NCI-H1417 (cell line): ENCODE data around the gene DNM3.
"Not testable (repeated sequence)": the region's sequence is repeated elsewhere in the genome, so short reads cannot be mapped to it uniquely, and the experiment has no call there.

ENCODE experiments used
- DNase-seq, 3 experiments: peaks; one replicate each; lab custom pipeline; 2025; lab: John Stamatoyannopoulos, UW

DNM3 gene

DNA sequence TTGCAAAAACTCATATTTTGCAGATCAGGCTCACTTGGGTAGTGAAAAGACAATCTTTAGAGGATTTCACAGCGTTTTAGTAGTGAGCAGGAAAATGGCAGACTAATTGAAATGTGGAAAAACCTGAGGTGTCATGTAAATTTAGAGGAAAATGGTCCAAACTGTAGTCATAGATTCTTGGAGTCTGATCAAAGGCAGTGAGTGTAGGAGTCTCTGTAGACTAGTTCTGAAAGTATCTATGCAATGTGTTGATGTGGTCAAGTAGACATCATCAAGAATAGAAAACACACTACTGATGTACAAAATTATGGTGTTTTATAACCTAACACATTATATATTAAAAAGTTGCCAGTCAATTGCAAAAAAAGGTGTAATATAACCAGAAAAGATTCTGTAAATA is 436.0 kb downstream of the DNM3 start:
- no peak for DNase-seq

DNA sequence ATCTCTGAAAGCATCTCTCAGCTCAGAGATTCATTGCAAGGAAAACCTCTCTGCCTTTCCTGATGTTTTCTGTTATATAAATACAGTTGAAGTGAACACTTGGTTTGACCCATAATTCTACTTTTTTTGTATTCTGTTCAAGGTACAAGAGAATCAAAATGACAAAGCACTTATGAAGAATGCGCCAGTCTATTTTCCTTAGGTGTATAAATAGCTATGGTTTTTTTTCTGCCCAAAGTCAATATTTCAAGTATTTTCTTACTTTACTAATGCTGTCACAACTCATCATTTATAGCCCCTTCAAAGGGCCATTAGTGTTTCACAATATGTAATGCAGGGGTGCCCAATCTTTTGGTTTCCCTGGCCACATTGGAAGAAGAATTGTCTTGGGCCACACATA is 436.7 kb downstream of the DNM3 start:
- DNase-seq = no peak

DNA sequence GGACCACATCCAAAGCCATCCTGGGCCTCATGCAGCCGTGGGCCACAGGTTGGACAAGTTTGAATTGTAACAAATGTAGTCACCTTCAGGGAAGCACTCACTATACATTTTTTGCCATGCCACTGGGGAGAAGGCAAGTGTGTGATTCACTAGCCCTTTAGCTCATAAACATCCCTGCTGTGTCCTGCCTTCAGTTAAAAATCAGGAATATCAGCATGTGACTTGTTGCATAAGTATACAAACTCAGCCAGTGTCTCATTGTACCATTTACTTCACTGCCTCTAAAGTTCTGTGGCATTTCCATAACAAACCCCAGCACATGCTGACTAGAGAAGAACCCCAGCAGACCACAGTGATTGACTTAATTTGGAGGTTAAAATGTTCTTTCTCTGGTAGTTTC is 437.2 kb downstream of the DNM3 start:
- DNase-seq = no peak

DNA sequence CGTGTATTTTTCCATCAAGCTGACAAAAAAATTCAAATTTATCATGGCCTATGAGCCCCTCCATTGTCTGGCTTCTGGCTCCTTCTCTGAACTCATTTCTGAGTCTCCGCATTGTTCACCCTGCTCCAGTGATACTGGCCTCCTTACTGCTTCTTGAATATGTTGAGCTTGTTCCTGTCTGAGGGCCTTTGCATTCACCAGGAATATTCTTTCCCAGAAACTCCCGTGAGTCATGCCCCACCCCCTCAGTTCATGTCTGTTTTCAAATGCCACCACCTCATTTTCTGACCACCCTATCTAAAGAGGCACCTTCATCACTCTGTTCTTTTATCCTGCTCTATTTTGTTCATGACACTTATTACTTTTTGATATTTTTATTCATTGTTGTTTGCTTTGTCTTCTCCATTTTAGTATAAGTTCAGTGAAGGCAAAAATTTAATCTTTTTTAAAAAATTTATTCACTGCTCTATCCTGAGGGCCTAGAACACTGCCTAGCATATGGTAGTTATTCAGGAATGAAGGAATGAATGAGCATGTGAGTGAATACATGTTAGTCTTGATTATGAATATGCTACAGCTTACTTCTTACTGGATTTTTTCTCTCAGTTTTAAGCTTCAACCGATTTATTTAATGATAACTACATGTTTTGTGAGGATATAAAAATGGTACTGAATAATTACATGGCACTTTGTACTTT is 438.8 kb downstream of the DNM3 start:
- DNase-seq = no peak

DNA sequence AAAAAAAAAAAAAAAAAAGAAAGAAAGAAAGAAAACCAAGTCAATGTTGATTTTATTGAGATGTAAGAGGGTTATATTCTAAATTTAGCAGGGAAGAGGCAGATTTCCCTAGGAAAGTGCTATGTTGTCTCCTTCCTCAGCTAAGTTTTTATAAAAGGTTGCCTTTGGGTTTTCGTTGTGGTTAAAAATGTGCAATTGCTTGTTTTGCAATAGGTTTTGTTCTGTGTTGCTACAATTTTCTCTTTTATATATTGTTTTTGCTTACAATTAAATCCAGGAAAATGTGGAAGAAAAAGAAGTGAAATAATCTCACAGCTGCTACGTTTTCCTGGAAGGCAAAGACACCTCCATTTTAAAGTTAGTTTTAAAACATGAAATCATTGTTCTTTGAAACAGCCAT is 442.5 kb downstream of the DNM3 start:
- DNase-seq = no peak

DNA sequence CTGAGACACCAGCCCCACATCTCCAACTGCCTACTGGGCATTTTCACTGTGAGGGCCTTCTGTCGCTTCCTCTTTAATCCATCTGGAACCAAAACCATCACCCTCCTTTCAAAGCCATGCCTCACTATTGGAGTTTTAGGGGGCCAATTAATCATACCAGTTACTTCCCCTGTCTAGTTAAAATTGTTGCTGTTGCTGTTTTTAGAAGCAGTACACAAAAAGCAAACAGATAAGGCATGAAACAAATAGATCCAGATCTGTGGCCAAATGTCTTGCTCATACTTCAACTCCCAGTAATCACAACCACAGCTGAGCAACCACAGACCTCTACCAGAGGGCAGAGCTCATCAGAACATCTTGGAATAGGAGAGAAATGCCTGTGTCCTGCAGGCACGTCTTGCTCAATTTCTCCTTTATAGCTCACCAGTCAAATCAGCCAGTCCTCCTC is 445.4 kb downstream of the DNM3 start:
- DNase-seq = no peak

DNA sequence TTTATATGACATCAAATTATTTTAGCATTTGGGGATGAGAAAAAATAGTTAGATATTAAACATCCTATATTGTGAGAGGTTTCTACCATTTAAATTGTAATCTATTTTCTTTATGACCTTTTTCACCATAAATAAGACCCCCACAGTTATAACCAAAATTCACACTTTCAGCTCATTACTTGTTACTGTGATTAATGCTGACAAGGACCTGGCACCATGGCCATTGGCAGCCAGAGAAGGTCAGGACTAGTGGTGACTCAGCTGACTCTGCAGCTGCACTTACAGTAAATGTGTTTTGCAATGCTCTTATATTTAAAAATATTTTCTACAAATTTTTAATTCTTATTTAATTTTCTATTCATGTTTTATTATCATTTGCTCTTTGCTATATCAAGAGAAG is 445.9 kb downstream of the DNM3 start:
- DNase-seq = no peak

DNA sequence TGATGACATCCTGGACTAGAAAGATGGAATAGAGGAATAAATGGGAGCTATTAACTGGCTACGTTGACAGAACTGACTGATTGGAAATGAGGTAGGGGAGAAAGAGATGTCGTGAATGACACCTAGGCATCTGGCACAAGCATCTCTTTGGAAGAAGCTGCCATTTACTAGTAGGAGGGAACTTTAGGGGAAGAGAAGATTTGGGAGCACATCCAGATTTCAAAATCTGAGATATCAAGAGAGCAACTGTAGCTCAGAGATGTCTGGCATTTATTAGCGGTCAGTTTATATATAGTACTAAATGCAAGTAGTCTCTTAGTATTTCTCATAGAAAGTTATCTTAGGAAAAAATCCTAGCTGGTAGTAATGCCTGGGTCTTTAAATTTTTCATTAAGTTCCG is 447.3 kb downstream of the DNM3 start:
- no peak for DNase-seq

DNA sequence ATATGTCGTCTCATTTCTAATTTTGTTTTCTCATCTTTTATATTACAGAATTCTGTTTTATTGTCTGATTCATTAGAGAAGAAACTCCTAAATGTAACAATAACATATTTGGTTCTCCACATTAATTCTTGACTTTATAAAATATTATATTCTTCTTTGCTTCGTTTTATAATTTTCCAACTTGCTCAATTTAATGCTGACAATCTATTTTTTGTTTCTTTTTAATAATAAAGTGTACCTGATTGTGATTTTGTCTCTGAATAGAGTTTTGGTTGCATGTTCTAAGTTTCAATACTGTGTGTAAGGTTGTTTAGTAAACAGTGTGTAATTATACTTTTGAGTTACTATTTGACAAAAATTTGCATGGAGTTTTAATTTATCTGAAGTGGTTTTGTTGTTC is 448.1 kb downstream of the DNM3 start:
- DNase-seq = no peak

DNA sequence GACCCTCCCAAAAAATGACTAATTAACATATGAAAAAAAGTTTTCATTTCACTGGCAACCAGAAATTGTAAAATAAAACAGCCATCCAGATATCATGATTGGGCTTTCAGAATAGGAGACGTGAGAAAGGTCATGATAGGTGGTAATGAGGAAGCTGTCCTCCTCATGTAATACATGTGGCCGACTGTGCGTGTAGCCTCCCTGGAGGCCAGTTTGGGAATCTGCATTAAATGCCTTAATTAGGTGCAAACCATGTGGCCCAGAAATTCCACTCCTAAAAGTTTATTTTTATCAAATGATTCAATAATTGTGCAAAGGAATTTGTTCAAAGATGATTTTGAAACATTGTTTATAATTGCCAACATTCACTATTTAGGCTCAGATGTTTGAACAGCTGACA is 451.5 kb downstream of the DNM3 start:
- no peak for DNase-seq

DNA sequence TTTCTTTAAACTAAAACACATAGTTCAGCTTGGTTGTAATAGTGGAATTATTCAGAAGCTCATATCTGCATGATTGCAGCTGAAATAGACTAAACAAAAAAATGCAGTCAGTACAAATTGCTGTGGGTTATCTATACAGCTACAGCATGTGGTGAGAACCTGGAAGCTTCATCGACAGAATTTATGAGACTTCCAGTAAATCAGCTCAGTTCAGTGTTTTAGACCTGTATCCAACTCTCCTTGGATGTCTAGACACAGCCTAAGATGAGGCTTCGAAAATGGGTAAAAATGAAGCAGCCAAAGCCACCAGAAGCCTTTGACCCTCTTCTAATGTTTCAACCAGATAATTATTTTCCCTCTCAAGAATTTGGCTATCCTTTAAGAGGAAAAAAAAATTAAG is 452.1 kb downstream of the DNM3 start:
- no peak for DNase-seq

DNA sequence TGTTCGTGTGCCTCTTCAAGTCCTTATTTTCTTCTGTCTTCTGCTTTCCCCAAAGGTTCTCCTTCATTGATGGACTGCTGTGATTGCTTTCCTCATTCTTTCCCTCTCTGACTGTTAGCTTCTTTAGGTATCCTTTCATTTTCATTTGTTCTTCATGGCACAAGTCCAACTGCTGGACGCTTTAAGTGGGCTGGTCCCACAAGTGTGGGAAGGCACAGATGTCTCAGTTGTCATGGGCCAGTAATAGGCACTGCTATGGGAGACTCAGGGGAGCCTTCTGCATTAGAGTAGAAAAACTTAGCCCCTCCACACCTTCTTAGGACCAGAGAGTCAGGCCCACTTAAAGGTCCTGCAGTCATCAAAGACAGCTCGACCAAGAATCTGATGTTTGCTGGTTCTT is 456.8 kb downstream of the DNM3 start:
- DNase-seq = no peak

DNA sequence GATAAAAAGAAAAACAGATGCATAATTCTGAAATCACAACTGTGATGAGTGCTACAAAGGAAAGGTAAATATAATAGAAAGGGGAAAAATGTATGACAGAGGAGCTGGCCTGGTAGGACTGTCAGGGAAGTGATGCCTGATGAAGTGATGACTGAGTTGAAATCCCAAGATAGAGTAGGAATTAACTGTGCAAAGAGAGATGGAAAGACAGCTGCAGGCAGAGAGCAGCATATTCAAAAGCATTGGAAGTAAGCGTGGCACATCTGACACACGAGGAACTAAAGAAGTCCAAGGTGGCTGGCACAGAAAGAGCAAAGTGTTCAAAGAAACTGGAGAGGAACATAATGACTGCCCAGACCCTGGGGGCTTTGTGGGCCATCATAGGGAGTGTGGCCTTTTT is 457.6 kb downstream of the DNM3 start:
- DNase-seq = no peak

DNA sequence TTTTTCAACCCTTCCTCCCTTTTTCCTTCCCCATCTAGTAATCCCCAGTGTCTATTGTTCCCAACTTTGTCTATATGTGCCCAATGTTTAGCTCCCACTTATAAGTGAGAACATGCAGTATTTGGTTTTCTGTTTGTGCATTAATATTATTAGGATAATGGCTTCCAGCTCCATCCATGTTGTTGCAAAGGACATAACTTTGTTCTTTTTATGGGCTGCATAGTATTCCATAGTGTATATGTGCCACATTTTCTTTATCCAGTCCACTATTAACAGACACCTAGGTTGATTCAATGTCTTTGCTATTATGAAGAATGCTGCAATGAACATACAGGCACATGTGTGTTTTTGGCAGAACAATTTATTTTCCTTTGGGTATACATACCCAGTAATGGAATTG is 458.2 kb downstream of the DNM3 start:
- no peak for DNase-seq

DNA sequence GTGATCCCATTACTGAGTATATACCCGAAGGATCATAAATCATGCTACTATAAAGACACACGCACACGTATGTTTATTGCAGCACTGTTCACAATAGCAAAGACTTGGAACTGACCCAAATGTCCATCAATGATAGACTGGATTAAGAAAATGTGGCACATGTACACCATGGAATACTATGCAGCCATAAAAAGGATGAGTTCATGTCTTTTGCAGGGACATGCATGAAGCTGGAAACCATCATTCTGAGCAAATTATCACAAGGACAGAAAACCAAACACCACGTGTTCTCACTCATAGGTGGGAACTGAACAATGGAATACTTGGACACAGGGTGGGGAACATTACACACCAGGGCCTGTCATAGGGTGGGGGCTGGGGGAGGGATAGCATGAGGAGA is 466.2 kb downstream of the DNM3 start:
- DNase-seq = not testable (repeated sequence)

DNA sequence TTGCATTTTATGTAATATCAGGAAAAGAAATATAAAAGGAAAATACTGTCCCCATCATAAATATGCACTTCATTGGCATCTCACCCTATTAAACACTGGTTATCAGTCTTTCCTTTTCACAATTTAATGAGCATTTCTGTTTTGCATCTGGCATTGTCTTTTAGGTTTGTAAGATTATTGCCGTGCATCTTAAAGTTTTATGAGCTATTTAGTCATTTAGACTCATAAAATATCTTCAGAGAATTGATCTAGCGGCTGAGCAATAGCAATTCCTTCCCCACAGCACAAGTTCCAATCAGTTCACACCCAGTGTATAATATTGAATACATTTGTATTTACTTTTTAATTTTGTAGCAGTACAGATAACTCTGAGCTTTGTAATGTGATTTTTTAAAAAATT is 466.8 kb downstream of the DNM3 start:
- no peak for DNase-seq

DNA sequence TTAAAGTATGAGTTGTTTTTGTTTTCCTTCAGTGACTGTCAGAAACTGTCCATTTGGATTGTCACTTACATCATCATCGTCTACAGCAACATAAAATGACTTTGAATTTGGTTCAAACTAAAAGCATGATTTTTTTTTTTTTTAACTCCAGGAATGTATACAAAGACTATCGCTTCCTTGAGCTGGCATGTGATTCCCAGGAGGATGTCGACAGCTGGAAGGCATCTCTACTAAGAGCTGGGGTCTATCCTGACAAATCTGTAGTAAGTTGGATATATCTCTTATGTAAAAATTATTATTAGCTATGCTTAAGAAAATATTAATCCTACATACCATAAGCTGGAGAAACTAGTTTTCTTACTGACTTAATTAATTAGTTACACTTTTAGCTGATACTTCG is 467.3 kb downstream of the DNM3 start:
- DNase-seq = no peak

DNA sequence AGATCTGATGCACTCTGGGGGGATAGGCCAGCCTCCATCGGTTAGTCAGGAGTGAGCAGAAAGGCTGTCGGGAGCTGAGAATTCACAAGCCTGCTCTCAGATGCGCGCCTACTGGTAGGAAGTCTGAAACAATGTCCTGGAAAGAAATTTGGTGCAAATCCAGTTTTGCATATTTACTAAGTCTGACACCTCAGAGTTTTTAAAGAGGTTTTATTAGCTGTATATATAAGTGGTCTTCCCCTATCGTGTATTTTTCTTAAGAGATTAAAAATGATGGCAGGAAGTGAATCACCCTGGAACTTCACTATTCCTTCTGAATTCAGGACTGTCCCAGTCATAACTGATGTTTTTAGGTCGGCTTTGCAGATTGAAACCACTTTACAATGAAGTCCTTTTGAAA is 479.4 kb downstream of the DNM3 start:
- DNase-seq = no peak

DNA sequence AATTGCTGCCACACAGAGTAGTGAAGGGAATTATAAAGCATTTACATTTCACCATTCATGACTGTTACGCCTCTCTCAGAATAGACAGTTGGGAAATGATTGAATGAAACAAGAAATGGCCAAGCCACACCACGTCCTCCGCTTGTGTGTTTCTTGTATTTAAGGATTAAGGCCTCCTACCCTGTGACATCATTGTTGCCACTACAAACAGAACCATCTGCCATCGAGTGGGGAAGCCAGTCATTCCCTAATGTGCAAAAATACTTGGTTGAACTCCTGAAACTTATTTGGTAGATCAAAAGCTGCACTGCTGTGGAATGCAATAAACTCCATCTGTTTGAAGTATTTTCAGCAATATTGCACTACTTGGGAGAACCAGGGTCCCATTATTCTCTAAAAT is 480.2 kb downstream of the DNM3 start:
- DNase-seq = no peak

DNA sequence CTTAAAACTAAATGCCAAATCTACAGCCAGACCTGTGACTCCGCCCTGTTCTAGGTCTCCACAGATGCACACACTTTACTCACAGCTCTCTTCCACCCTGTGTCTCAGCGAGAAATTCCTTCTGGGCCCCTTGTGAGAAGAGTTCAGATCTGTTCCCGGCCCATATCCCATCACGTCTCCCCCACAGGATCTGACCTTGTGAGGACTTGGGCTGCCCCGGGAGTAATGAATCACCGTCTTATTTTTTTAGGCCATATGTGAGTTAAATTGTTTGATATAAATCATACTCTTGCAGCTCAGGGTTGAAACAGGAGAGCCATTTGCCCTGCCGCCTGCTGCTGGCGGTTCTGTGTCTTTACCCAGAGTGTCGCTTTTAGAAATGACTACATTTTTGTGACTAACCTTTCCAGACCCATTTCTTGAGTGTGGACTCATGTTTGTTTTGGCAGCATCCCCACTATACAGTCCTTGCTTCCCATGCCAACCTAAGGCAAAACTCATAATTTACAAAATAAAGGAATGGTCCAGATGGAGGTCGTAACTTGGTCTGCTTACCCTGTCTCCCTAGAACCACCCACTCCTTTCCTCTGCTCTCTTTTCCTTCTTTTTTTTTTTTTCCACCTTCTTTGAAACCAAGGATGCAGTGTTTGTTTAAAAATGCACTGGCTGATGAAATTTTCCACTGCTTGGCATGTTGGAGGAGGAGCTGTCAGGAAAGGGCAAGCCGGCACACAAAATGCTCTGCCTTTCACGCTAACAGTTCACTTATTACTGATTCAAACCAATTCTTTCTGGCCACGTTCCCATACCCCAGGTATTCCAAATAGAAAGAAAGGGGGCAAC is 481.1 kb downstream of the DNM3 start:
- DNase-seq = no peak

DNA sequence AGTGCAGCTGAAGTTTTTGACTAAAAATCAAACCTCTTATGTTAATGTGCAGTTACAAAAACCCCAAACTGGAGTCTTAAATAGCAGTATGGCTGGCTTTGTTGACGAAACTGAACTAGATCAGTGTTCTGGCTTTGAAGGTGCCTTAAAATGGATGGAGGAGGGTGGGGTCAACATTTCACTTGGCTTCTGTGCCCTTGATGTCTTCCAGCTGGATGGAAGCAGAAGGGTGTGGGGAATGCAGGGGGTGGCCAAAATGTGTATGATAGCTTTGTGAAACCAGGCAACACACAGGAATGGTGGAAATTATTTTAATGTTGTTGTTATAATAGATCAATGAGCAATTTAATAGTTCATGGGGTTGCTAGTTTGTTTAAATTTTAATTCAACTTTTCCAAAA is 482.4 kb downstream of the DNM3 start:
- no peak for DNase-seq

DNA sequence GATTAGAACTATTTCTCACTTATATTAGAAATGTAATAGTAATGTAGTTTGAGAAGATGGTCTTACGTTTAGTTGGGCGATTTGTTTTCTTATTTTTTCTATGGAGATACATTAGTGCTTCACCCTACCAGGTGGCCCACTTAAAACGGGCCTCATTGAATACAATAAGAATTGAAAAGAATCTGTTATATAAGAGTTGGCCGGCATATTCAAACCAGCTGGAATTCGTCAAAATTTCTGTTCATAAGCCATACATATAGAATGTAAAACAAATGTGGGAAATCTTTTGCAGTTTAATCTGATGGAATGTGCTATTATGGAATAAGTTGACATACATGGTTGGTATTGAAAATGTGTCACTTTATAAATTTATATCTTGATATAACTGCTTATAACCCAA is 482.8 kb downstream of the DNM3 start:
- DNase-seq = no peak

DNA sequence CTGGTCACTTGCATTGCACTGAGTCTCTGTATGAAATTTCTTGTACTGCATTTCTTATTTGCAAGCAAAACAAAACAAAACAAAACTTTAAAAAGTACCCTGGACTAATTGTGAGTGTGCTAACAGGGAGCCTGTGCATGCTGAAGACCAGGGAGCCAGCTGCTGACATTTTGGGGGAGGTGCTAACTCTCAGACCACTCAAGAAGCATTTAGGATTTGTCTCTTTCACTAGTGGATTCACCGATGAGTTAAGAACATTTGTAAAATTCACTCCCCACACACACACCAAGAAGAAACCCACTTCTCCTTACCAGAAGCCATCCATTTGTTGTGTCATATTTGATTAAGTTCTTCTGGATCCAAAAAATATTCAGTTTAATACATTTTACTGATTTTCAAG is 483.5 kb downstream of the DNM3 start:
- no peak for DNase-seq

DNA sequence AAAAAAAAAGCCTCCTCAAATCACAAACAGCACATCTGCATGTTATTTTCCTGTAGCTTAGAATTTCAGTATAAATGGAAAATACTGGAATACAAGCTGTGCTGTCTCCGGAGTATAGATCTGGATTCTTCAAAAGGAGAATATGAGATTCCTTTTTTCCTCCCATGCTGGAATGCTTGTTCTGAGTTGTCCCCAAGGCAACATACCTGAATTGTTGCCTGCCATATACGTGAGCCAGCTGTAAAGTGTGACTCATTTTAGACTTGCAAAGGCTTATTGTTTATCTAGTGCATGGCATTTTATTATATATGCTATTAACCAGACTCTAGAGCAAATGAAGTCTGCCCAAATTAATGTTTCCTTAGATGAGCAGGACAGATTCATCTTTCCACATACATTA is 484.2 kb downstream of the DNM3 start:
- peak in 1 of 3 experiments; percentile 6 for DNase-seq
